ENCODE results near the gene C12orf56. TPM values are rescaled to one million over a fixed set of nuclear protein-coding genes. Genes with fewer than 3 reads are reported as not detected.

The C12orf56 gene
- total and polyA plus RNA-seq, 2 donors (not counting 3 experiments of a cell fraction or from before 2014, with no cell fraction given), result 0.06 TPM; not detected in 1

DNA sequence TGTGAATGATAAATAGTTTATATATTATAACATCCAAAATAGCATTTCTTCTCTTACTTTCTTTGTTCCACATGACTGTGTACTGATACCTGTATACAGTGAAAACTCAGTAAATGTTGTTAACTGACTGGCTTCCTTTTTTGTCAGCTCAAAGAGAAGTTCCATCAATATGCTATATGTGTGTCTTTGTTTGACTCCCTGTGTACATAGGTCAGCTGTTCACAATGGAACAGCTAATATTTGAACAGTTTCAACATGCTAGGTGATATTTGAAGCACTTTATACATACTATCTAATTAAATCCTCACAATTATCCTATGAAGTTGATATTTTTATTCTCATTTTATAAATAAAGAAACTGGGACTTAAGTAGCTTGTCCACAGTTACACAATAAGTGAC lies 153.2 kb downstream of the C12orf56 start:
- Histone ChIP-seq H4K20me1 (replicated peaks; ENCODE audit: control insufficient read depth, extremely low read depth, insufficient read depth, low read length) (no peaks in the 10 kb centered on the region), H2AFZ (ENCODE audit: low read depth, low read length) (no peak overlapping the region), H3K4me3 (replicated peaks in 1 of 3; ENCODE audit: insufficient read depth in 1 of 3, low read depth in 1 of 3, low read length in 3 of 3) (no peak overlapping the region), H3K9ac (replicated peaks; ENCODE audit: extremely low read depth, insufficient read depth, low read length) (no peak overlapping the region), H3K27me3 (ENCODE audit: control insufficient read depth in 2 of 2, insufficient read depth in 2 of 2, low read length in 2 of 2) (no peaks in the 10 kb centered on the region), H3K4me2 (ENCODE audit: insufficient read depth, low read length) (no peak overlapping the region), H3K27ac (ENCODE audit: insufficient read depth, low read depth, low read length) (no peak overlapping the region), H3K9me1 (replicated peaks; ENCODE audit: control insufficient read depth, extremely low read depth, insufficient read depth, low read length) (no peaks in the 10 kb centered on the region), H3K4me1 (ENCODE audit: control insufficient read depth, extremely low read depth, insufficient read depth, low read length) (no peaks in the 10 kb centered on the region), H3K9me3 (replicated peaks; ENCODE audit: control insufficient read depth, insufficient read depth, low read length) (no peaks in the 10 kb centered on the region), H3K79me2 (ENCODE audit: control insufficient read depth, insufficient read depth, low read length) (no peaks in the 10 kb centered on the region), H3K36me3 (ENCODE audit: control insufficient read depth in 2 of 2, extremely low read depth in 1 of 2, insufficient read depth in 2 of 2, low read length in 2 of 2) (no peaks in the 10 kb centered on the region)
- BruUV-seq (replicated peaks), result no TSS peak
- dilution Hi-C loops (cut with MboI; ENCODE audit: extremely low pct_ligation_motif_present, low sequenced_read_pairs), result no loop called here
- DNase-seq (ENCODE audit: low read depth, low spot score), result no peak
- FAIRE-seq, result no peak
- ChIA-PET POLR2A (interaction anchor here (0.5 kb wide), 1 partner anchor 526 kb away, joined by 3 read pairs; no protein-coding TSS in a partner anchor), CTCF (interaction anchor here (1.0 to 4.7 kb wide), 7 partner anchors 19 to 412 kb away, joined by 3 to 57 read pairs (median 5); partner anchors contain the start of gene SRGAP1)
- TF ChIP-seq EZH2 (IDR thresholded peaks at IDR 0.05; ENCODE audit: borderline replicate concordance, low read depth, low read length, severe bottlenecking), result no peak
- TF ChIP-seq, protein P1, sequence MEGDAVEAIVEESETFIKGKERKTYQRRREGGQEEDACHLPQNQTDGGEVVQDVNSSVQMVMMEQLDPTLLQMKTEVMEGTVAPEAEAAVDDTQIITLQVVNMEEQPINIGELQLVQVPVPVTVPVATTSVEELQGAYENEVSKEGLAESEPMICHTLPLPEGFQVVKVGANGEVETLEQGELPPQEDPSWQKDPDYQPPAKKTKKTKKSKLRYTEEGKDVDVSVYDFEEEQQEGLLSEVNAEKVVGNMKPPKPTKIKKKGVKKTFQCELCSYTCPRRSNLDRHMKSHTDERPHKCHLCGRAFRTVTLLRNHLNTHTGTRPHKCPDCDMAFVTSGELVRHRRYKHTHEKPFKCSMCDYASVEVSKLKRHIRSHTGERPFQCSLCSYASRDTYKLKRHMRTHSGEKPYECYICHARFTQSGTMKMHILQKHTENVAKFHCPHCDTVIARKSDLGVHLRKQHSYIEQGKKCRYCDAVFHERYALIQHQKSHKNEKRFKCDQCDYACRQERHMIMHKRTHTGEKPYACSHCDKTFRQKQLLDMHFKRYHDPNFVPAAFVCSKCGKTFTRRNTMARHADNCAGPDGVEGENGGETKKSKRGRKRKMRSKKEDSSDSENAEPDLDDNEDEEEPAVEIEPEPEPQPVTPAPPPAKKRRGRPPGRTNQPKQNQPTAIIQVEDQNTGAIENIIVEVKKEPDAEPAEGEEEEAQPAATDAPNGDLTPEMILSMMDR (IDR thresholded peaks at IDR 0.05; ENCODE audit: extremely low read depth in 1 of 2, insufficient read depth in 1 of 2, low read depth in 1 of 2, low read length in 2 of 2), result no peak
- no peak for TF ChIP-seq FOS (IDR thresholded peaks at IDR 0.05; ENCODE audit: borderline replicate concordance, insufficient read depth, low read length)
- TF ChIP-seq POLR2A (IDR thresholded peaks at IDR 0.05; ENCODE audit: low read depth, low read length), result no peak
- TF ChIP-seq POLR2AphosphoS5 (IDR thresholded peaks at IDR 0.05; ENCODE audit: insufficient read depth, low read depth, low read length), result no peak
- TF ChIP-seq MYC (IDR thresholded peaks at IDR 0.05; ENCODE audit: low read depth, low read length), result no peak
- TF ChIP-seq MAX (IDR thresholded peaks at IDR 0.05; ENCODE audit: insufficient read depth, insufficient read length), result no peak
- no peak for TF ChIP-seq GATA2 (IDR thresholded peaks at IDR 0.05; ENCODE audit: insufficient read depth, insufficient read length, low read depth, low read length)
- no peak for TF ChIP-seq JUN (IDR thresholded peaks at IDR 0.05; ENCODE audit: borderline replicate concordance, insufficient read depth, insufficient read length, low read depth)
- intact Hi-C loops (cut with micrococcal nuclease), result no loop called here
